ENCODE results near the gene SP2.

SP2 gene

GRCh38 chr17:47850692-47851573, 45.1 kb upstream of the SP2 start, which contains the start of gene SP6:
Gene SP6 (minus strand): TSS chr17:47851163. CDS start chr17:47848429, 2,734 bp downstream.
- Histone ChIP-seq H3K27me3 (replicated peaks; ENCODE audit: control insufficient read depth, insufficient read depth, low read length) (peaks cover 8% of the 10 kb centered on the region), H3K4me3 (replicated peaks; ENCODE audit: low read depth, low read length) (no peak within 1 kb of the TSS)

GRCh38 chr17:47851764-47852112, 44.3 kb upstream of the SP2 start:
- no peak overlapping the region for H3K4me3 ChIP-seq (replicated peaks; ENCODE audit: low read depth, low read length)
- TF ChIP-seq, protein P1, sequence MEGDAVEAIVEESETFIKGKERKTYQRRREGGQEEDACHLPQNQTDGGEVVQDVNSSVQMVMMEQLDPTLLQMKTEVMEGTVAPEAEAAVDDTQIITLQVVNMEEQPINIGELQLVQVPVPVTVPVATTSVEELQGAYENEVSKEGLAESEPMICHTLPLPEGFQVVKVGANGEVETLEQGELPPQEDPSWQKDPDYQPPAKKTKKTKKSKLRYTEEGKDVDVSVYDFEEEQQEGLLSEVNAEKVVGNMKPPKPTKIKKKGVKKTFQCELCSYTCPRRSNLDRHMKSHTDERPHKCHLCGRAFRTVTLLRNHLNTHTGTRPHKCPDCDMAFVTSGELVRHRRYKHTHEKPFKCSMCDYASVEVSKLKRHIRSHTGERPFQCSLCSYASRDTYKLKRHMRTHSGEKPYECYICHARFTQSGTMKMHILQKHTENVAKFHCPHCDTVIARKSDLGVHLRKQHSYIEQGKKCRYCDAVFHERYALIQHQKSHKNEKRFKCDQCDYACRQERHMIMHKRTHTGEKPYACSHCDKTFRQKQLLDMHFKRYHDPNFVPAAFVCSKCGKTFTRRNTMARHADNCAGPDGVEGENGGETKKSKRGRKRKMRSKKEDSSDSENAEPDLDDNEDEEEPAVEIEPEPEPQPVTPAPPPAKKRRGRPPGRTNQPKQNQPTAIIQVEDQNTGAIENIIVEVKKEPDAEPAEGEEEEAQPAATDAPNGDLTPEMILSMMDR (IDR thresholded peaks at IDR 0.05; ENCODE audit: insufficient read depth, low read length, poor library complexity, severe bottlenecking), result no peak
- no peaks in the 10 kb centered on the region for H3K36me3 ChIP-seq (ENCODE audit: control insufficient read depth, insufficient read depth, low read length)
- peaks cover 8% of the 10 kb centered on the region for H3K27me3 ChIP-seq (replicated peaks; ENCODE audit: control insufficient read depth, insufficient read depth, low read length)
- no peak for DNase-seq (ENCODE audit: extremely low read depth, insufficient read length)

More at GRCh38 chr17:47850692-47851573, 45.1 kb upstream of the SP2 start, which contains the start of gene SP6:
- TF ChIP-seq, protein P1 (IDR thresholded peaks at IDR 0.05; ENCODE audit: insufficient read depth, low read length, poor library complexity, severe bottlenecking), result no peak
- H3K36me3 ChIP-seq (ENCODE audit: control insufficient read depth, insufficient read depth, low read length), result no peaks in the 10 kb centered on the region
- DNase-seq (ENCODE audit: extremely low read depth, insufficient read length), result no peak

DNA sequence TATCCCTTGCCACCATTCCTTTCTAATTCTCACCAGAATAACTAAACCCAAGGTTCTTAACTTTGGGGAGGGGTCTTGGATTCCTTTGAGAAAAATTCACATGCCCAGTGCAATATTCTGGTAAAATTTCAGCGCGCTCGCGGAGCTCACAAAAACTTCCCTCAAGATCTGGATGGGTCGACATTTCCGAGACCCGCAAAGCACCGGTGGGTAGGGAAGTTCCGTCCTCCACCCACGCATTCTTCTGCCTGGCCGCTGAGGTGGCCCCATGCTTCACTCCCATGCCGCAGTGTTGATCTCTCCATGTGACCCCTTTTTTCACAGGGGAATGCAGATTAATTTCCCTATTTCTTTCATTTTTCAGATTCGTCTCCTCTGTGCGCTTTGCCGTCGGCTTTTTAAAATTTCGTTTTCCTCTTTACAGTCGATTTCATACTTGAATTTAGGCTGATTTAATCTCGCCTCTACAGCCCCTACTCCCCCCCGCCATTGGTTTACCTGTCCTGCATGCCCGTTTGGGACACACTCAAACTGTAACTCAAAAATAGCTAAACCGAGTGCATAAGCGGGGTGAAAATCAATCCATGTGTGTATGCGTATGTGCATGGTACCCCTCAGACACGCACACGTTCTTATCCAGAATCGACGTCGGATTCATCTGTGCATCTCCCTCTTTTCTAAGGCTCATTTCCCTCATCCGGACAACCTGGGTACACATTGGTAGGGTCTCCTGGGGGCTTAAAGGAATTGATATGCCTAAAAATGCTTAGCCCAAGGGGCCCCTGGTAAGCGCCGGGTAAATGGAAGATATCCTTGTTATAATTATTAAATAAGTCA, 43.7 kb upstream of the SP2 start:
- DNase-seq (ENCODE audit: extremely low read depth, insufficient read length), result no peak
- Histone ChIP-seq H3K27me3 (replicated peaks; ENCODE audit: control insufficient read depth, insufficient read depth, low read length) (peaks cover 8% of the 10 kb centered on the region), H3K36me3 (ENCODE audit: control insufficient read depth, insufficient read depth, low read length) (no peaks in the 10 kb centered on the region), H3K4me3 (replicated peaks; ENCODE audit: low read depth, low read length) (no peak overlapping the region)
- TF ChIP-seq, protein P1 (IDR thresholded peaks at IDR 0.05; ENCODE audit: insufficient read depth, low read length, poor library complexity, severe bottlenecking), result no peak

DNA sequence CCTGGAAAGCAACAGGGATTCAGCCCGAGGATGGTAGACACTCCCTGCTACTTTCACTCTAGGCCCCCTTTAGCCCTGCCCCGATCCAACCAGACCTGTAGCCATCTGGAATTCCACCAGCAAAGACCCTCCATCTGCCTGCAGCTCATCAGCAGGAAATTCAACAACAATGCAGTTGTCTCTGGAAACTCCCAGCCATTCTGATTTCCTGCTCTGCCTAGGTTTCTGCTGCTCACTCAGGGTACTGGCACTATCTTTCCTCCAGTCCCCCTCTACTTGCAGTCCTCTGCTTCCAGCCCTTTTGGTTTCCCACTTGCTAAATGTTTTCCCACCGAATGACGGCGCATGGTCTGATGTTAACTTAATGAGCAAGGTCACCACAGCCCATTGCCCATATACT, 42.4 kb upstream of the SP2 start:
- Histone ChIP-seq H3K27me3 (replicated peaks; ENCODE audit: control insufficient read depth, insufficient read depth, low read length) (peaks cover 6% of the 10 kb centered on the region), H3K36me3 (ENCODE audit: control insufficient read depth, insufficient read depth, low read length) (no peaks in the 10 kb centered on the region), H3K4me3 (replicated peaks; ENCODE audit: low read depth, low read length) (no peak overlapping the region)
- DNase-seq (ENCODE audit: extremely low read depth, insufficient read length), result no peak
- TF ChIP-seq, protein P1 (IDR thresholded peaks at IDR 0.05; ENCODE audit: insufficient read depth, low read length, poor library complexity, severe bottlenecking), result no peak

DNA sequence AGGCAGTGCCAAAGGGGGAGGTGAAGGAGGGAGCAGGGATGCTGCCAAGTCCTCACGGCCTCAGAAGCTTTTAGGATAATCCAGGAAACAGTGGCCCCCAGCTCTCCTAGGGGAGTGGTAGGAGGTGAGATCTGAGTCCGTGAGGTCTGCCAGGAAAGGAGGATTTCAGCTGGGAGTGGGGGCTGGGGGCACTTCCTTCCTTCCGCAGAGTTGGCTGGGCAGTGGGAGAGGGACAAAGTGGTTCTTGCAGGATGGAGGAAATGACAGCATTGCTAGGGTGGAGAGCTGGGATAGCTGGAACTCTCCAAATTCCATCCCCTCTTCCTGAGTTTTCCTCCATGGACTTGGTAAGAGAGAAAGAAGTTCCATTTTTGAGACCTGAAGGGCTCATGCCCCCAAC, 40.3 kb upstream of the SP2 start:
- Histone ChIP-seq H3K36me3 (ENCODE audit: control insufficient read depth, insufficient read depth, low read length) (no peaks in the 10 kb centered on the region), H3K4me3 (replicated peaks; ENCODE audit: low read depth, low read length) (no peak overlapping the region), H3K27me3 (replicated peaks; ENCODE audit: control insufficient read depth, insufficient read depth, low read length) (peaks cover 6% of the 10 kb centered on the region)
- TF ChIP-seq, protein P1 (IDR thresholded peaks at IDR 0.05; ENCODE audit: insufficient read depth, low read length, poor library complexity, severe bottlenecking), result no peak
- no peak for DNase-seq (ENCODE audit: extremely low read depth, insufficient read length)
